Posterior vena cava (tissue), 2 donors: ENCODE data around the gene PIGU. TPM values are rescaled to one million over a fixed set of nuclear protein-coding genes. Genes with fewer than 3 reads are reported as not detected.
"Not testable (repeated sequence)": the region's sequence is repeated elsewhere in the genome, so short reads cannot be mapped to it uniquely, and the experiment has no call there.

Experiments
- DNase-seq: peaks from one replicate; pipeline ENCODE4 v3.0.0-alpha.2; 2020; ENCODE audit warnings: low spot score
- intact Hi-C, 2 donors: fragments of 100-400 bp; cut with DNase I; formaldehyde crosslinking; loops; one replicate each; pipeline versions ENCODE4 v1.14.1 to v1.14.2; 2022 to 2023
- total RNA-seq, 2 donors: library from RNA; stranded (reverse); fragmentation: NEBNext Ultra II Directional; extraction: Animal tissue kit (Norgen Biotek cat#: 25700); gene quantifications; one replicate each; pipeline ENCODE4 v1.2.1, GENCODE V29; 2021
- donor health status: DM: yes; HTN: yes; CAD: no.
- donor health status: DM: yes; HTN: yes; CAD: no.

PIGU gene
- total RNA-seq, 2 donors from 2014 or later, result 9.6 to 10.7 TPM

DNA sequence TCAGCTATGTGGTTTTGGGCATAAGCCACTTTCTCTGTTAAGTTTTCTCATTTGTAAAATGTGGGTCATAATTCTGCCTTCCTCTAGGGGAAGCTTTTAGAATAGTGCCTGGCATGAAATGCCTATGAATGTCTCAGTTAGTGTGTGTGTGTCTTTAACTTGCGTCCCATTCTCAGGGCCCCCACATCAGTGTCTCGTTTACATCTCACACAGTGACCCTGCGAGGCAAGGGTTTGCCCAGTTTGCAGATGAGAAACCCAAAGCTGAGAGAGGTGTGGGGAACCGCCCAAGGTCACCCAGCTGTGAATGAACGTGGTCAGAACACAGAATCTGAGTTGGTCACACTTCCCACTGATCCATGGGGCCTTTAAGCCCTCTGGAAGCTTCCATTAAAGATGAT lies 146.6 kb downstream of the PIGU start:
- intact Hi-C loops, result no loop called here
- no peak for DNase-seq

DNA sequence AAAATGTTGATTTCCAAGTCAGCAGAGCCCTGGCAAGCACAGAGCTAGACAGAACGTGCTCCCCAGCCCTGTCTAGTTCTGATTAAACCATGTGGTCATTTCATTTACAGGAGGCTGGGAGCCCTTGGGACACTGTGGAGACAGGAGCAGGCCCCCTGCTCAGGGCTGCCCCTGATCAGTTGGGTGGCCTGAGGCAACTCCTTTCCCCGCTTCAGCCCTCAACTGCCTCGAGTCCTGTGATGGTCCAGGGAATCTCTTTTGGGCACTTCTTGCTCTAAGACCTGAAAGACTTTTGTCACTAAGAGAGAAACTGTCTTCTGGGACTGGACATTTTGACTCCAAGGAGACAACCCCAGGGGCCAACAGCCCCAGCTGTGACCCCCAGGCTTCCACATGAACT lies 147.2 kb downstream of the PIGU start:
- no peak for DNase-seq
- intact Hi-C loops, result loop anchor here in 1 of 2 donors (10.0 kb wide), 1 partner anchor 215 kb away; no protein-coding TSS in a partner anchor

DNA sequence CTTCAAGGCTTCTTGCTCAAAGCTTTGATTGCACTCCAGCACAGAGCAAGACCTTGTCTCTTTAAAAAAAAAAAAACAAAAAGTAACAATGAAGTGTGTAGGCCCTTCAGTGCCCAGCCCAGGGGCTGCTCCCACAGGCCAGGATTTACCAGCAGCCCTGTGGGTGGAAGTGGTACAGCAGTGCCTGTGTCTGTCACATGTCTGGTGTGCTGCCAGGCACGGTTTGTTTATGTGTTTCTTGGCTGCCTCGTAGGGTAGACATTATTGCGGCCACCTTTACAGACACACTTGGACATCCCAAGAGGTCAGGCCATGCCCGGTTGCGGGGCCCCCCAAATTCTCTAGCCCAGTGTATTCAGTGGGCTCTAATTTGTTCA lies 148.0 kb downstream of the PIGU start:
- DNase-seq, result no peak
- intact Hi-C loops, result loop anchor here in 1 of 2 donors (10.0 kb wide), 1 partner anchor 214 kb away; no protein-coding TSS in a partner anchor

DNA sequence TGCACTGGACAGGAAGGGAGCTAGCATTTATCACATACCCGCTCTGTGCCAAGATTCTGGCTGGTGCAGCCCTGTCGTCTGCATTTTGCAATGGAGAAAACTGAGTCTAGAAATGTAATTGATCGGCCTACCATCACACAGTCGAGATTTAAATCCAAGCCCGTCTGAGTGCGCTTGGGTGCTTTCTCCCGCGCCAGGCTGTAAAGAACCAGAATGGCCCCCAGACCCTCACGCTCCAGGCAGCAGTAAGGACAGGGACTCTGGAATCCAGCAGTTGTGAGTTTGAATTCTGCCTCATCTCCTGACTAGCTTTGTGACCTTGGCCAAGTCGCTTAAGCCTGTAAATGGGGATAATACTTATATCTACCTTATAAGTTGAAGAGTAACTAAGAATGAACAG lies 149.9 kb downstream of the PIGU start:
- intact Hi-C loops, result loop anchor here in 1 of 2 donors (10.0 kb wide), 1 partner anchor 212 kb away; no protein-coding TSS in a partner anchor
- no peak for DNase-seq

DNA sequence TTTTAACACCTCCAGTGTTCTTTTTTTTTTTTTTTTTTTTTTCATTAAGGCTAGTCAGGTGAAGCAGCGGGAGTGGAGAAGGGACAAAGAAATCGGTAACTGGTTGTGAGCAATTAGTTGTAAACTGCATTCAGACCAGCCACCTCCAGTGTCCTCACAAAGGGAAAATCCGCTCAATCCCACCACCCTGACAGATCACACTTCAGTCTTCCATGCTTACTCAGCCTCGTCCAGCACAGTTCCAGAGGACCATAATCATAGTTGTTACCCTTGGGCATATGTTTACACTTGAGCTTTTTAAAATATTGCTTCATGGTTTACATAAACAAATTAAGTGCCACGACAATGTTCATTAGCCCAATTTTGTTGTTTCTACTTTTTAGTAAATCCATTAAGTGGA lies 150.4 kb downstream of the PIGU start:
- intact Hi-C loops, result loop anchor here in 1 of 2 donors (10.0 kb wide), 1 partner anchor 212 kb away; no protein-coding TSS in a partner anchor
- DNase-seq, result no peak

DNA sequence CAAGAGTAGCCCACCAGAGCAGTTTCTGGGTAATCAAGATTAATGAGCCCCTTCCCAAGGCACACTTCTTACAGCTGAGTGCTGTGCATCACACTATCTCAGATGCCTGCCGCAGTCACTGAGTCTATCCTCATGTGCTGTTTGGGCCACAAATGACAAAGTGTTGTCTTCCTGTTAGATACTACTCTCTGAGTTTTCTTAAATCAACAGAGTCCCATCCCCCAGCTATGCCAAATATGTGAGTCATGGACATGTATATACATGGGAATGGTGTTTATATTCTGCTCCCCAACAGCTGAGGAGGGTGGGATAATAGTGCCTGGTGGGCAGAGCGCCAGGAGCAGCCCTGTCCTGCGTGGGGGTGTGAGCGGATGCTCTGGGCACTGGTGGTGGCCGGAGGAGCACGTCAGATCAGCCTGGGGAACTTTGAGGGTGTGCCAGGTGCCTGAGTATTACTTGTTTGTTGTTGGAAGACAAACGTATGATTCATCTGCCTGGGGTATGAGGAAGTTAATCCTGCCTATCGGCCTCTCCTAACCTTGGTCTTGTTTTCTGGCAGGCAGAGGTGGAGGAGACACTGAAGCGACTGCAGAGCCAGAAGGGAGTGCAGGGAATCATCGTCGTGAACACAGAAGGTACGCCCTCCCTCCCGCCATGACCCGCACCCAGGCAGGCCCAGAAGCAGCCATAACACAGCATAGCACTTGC lies 151.0 kb downstream of the PIGU start:
- DNase-seq, result peak; percentile 93
- intact Hi-C loops, result loop anchor here in 1 of 2 donors (10.0 kb wide), 1 partner anchor 211 kb away; no protein-coding TSS in a partner anchor

DNA sequence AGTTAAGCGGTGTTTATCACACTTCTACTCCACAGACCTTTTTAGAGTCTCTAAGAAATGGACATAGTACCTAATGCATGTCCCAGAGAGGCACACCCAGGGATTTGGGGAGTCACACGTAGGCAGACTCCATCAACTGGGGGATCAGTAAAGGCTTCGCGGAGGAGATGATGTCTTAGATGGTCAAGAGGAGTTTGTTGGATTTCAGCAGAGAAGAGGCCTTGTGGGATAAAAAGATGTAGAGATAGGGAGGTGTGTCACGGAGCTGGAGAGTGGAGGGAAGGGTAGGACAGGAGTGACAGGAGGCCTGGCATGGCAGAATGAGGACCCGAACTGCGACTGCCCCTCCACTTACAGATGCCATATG lies 151.6 kb downstream of the PIGU start:
- no peak for DNase-seq
- intact Hi-C loops, result loop anchor here in 1 of 2 donors (10.0 kb wide), 1 partner anchor 211 kb away; no protein-coding TSS in a partner anchor

DNA sequence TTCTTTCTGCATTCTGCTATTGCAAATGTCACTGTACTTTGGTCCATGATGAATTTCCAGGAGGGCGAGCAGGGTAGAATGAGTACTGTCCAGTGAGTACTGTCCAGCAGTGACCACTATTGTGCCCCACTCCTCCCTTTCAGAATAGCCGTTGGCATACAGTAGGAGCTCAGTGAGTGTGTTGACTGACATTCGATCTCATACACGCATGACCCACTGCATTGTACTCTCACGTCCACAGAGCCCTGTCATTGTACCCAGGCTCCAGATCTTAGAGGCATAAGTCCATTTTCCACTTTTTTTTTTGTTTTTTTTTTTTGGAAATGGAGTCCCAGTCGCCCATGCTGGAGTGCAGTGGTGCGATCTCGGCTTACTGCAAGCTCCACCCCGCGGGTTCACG lies 152.5 kb downstream of the PIGU start:
- DNase-seq, result no peak

DNA sequence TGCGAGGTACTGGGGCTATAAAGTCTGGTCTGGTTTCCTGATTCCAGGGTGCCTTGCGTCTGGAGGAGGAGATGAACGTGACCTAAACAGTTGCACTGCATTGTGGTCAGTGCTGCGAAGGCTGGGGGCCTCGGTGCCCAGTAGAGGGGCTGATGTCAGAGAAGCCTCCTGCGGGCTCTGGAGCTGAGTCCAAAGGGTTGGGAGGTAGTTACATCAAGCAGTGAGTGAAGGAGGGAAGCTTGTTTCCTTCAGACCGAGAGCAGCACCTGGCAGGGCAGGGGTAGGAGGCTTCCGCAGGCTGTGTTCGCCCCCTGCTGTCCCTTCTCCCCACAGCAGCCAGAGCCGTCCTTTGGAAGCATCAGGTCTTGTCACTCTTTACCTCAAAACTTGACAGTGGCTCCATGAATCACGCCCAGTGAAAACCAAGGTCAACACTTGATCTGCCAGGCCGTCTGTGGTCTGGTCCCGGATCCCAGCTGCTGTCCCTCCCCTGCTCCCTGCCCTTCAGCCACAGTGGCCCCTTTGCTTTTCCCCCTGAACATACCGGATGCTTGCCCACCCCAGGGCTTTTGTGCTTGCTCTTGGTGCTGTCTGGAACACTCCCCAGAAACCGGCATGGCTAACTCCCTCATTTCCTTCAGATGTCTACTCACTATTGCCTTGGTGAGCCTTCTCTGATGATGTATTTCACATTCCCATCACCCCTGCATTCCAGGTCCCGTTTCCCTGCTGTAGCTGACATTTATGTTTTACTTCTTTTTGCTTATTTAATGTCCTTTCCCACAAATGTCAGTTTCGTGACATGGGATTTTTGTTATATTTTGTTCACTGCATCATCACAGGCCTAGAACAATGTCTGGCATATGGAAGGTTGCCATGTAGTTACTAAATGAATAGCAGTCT lies 153.7 kb downstream of the PIGU start:
- no peak for DNase-seq
- intact Hi-C loops, result loop anchor here in 1 of 2 donors (10.0 kb wide), 1 partner anchor 208 kb away; no protein-coding TSS in a partner anchor

More for the DNA sequence above, 152.5 kb downstream of the PIGU start:
- intact Hi-C loops, result loop anchor here in 1 of 2 donors (10.0 kb wide), 1 partner anchor 210 kb away; no protein-coding TSS in a partner anchor

DNA sequence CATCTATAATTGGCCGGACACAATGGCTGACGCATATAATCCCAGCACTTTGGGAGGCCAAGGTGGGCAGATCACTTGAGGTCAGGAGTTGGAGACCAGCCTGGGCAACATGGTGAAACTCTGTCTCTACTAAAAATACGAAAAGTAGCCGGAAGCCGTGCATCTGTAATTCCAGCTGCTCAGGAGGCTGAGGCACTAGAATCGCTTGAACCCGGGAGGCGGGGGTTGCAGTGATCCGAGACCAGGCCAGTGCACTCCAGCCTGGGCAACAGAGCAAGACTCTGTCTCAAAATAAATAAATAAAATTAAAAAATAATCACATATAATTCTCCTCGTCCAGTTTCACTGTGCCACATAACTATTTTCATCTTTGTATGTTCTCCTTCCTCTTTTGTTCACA lies 157.1 kb downstream of the PIGU start:
- intact Hi-C loops, result loop anchor here in 1 of 2 donors (10.0 kb wide), 1 partner anchor 205 kb away; no protein-coding TSS in a partner anchor
- not testable (repeated sequence) for DNase-seq

DNA sequence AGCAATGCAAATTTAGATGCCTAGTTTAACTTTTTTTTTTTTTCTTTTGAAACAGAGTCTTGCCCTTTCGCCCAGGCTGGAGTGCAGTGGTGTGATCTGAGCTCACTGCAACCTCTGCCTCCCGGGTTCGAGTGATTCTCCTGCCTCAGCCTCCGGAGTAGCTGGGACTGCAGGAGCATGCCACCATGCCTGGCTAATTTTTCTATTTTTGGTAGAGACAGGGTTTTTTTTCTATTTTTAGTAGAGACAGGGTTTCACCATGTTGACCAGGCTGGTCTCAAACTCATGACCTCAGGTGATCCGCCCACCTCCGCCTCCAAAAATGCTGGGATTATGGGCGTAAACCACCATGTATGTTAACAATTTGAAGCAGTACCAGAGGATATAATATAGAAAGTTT lies 158.0 kb downstream of the PIGU start:
- intact Hi-C loops, DNase-seq: not testable (repeated sequence)

DNA sequence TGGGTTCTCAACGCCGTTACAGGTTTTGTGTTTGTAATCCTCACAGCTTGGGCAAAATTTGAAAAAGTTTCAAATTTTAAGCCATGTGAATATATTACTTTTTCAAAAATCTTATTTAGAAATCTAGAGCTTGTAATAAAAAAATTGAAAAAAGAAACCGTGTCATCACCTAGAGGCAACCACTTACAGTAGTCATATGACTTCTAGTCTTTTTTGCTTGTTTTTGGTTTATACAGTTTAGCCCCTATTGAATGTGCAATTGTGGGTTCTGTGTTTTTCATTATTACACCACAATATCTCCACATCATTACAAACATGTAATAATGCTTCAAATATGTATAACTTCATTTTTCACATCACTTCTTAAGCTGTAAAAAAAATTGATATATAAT lies 159.8 kb downstream of the PIGU start:
- intact Hi-C loops, result no loop called here
- no peak for DNase-seq

DNA sequence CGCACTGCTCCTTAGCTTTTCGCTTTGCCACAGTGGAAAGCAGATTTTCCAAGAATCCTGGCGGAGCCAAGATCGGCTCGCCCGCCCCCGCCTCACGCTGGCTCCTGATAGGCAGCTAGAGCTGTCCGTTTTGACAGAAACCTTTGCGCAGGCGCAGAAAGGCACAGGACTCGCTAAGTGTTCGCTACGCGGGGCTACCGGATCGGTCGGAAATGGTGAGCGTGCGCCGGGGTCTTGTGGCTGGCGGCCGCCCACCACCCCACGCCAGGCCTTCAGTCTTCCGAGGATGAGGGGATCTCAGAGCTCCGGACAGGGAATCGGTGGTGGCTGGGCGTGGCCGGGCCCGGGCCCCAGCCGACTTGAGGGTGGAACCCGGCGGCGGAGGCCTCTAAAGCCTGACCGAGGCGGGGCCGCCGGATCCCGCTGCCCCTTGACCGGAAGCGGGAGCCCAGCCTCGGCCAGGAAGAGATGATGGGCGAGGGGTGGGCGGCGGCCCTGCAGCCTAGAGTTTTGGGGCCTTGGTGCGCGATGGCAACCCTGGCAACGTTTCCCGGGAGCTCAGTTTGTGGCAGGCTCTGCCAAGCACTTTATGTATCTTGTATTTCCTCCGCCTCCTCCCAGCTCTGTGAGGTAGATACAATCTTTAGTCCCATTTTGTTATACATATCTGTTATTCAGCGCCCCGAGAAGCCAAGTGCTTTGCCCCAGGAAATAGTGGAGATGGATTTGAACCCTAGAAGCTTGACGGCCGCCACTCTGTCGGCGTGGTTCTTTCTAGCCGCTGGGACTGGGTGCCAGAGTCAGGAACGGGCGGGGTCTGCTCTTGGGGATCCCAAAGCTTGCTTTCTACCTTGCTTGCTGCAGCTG lies 160.4 kb downstream of the PIGU start, which contains the start of gene DYNLRB1:
Gene DYNLRB1 (plus strand): TSS at position 176 of the 867 bp plus-strand sequence. CDS start 37 bp downstream, at position 213.
- peak; percentile 99 for DNase-seq
- intact Hi-C loops, result no loop called here

DNA sequence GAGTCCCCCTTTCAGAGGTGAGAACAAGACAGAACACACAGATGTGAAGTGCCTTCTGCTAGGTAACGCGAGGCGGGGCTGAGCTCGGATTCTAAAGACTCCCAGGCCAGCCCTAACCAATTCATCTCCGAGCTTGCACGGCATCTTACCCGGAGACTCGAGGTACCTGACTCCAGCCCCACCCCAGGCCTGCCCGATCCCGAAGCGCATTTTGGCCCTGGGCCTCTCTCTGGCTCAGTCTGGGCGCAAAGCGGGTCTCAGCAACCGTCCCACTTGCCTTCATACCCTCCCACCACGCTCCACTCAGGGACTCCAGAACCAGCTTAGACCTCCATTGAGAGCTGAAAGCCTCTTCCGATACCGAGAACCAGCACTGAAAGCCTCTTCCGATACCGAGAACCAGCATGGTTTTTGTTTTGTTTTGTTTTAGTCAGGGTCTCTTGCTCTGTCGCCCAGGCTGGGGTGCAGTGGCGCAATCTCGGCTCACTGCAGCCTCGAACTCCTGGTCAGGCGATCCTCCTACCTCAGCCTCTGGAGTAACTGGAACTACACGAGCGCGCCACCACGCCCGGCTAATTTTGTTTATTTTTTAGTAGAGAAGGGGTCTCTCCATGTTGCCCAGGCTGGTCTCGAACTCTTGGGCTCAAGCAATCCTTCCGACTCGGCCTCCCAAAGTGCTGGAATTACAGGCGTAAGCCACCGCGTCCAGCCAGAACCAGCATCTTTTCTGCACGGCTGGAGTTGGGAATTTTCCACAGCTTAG lies 161.2 kb downstream of the PIGU start:
- no peak for DNase-seq
- intact Hi-C loops, result no loop called here

DNA sequence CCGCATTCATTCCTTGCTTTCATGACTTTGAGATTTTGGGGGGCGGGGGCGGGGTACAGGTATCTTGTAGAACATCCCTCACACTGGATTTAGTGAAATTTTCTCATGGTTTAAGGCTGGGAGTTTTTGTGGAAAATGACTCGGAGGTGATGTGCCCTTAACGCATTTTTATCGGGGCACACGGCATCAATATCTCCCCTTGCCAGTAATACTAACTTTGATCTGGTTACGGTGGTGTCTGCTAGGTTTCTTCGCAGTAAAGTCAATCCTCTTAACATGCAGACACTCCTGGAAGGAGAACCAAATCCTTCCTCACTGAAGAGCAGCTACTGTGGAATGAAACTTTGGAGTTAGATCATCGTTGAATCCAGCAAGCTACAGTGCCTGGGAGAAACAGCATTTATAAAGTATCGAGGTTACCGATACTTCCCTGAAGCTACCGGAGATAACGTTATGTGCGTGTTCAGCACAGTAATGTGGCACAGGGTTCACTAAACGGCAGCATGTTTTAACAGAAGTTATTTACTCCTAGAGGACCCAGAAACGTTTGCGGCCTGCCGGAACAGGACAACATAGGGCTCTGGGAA lies 161.9 kb downstream of the PIGU start:
- intact Hi-C loops, result no loop called here
- no peak for DNase-seq

DNA sequence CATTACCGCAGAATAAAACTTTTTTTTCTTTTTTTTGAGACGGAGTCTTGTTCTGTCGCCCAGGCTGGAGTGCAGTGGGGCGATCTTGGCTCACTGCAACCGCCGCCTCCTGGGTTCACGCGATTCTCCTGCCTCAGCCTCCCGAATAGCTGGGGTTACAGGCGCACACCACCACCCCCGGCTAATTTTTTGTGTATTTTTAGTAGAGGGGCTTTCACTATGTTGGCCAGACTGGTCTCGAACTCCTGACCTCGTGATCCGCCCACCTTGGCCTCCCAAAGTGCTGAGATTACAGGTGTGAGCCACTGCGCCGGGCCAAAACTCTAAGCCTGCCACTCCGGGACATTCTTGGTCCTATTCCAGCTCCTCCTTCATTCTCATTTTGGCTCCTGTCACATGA lies 162.9 kb downstream of the PIGU start:
- intact Hi-C loops, result not testable (repeated sequence)

DNA sequence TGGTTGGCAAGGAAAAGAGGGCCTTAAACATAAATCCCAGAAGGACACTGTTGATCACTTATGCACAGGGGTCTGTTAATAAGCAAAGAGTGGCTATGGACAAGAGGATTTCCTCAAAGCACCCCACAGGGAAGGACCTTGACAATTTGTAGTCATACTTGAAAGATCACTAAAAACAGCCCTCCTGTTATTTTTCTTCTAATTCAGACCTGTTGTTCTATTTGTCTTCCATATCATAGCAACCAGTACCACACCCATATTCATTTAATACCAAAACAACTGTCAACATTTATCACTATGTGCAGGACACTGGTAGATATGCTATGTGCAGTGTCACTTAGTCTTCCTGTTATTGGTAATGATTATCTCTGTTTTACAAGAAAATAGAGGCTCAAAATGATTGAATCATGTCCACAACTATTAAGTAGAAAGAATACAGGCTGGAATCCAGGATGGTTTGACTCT lies 163.9 kb downstream of the PIGU start:
- intact Hi-C loops, result no loop called here

More for the DNA sequence above, 162.9 kb downstream of the PIGU start:
- not testable (repeated sequence) for DNase-seq

More for the DNA sequence above, 163.9 kb downstream of the PIGU start:
- DNase-seq, result no peak
